ENCODE measurements around the gene F7.

- TF ChIP-seq CTCF (IDR thresholded peaks at IDR 0.05) (no peak), MXD4 (CRISPR knock-in tag; IDR thresholded peaks at IDR 0.05; ENCODE audit: borderline replicate concordance) (no peak), TEAD4 (CRISPR knock-in tag; IDR thresholded peaks at IDR 0.05) (no peak), ATF2 (CRISPR knock-in tag; IDR thresholded peaks at IDR 0.05; ENCODE audit: borderline replicate concordance, low read depth) (no peak), KAT7 (CRISPR knock-in tag; IDR thresholded peaks at IDR 0.05; ENCODE audit: borderline replicate concordance) (no peak), ZNF425 (CRISPR knock-in tag; conservative IDR thresholded peaks at IDR 0.05) (no peak)
These were observed 47.6 kb downstream of the F7 start for GRCh38 chr13:113152984-113153809.

Measured in WTC11 (cell line).